H1 (cell line): Measurements from ENCODE around the gene P3H2. TPM values are rescaled to one million over a fixed set of nuclear protein-coding genes. Genes with fewer than 3 reads are reported as not detected.

Experiments
- CTCF ChIA-PET: fragments of 300-600 bp; sonication (Branson Sonifier 250); formaldehyde crosslinking; loops from one replicate; lab custom pipeline; 2021; ENCODE audit not compliant: partially characterized antibody; lab: Charles Lee
- POLR2A ChIA-PET: fragments of 300-600 bp; sonication (Branson Sonifier 250); formaldehyde crosslinking; loops from one replicate; lab custom pipeline; 2021; ENCODE audit warnings: inconsistent platforms; ENCODE audit not compliant: partially characterized antibody; lab: Charles Lee
- DNase-seq, 2 experiments: peaks; one replicate each; pipeline versions ENCODE4 v3.0.0 to v3.0.0-alpha.2; 2010 to 2022; ENCODE audit warnings: low spot score in 2 of 2, low read depth in 1 of 2, mixed read lengths in 1 of 2
- FAIRE-seq: peaks from 2 replicates; lab custom pipeline; 2011; peaks lifted over from hg19 to GRCh38; lab: Jason Lieb, UNC
- H2AFZ ChIP-seq: 2 replicates; pipeline ENCODE4 v1.8.1; 2012; ENCODE audit warnings: low read length, inconsistent platforms
- H2AK5ac ChIP-seq: 2 replicates; pipeline ENCODE4 v1.6.1; 2013; ENCODE audit warnings: low read depth, low read length
- H2BK120ac ChIP-seq: replicated peaks from 2 replicates; pipeline ENCODE3; 2013; ENCODE audit warnings: low read depth, low read length, inconsistent platforms
- H2BK12ac ChIP-seq: 2 replicates; pipeline ENCODE4 v1.6.1; 2013; ENCODE audit warnings: low read depth, low read length
- H2BK15ac ChIP-seq: 2 replicates; pipeline ENCODE4 v1.6.1; 2013; ENCODE audit warnings: low read length
- H2BK20ac ChIP-seq: 2 replicates; pipeline ENCODE4 v1.6.1; 2013; ENCODE audit warnings: low read length
- H2BK5ac ChIP-seq: 2 replicates; pipeline ENCODE4 v1.6.1; 2013; ENCODE audit warnings: low read depth, low read length
- H3K14ac ChIP-seq: 2 replicates; pipeline ENCODE4 v1.6.1; 2013; ENCODE audit warnings: inconsistent platforms; ENCODE audit not compliant: insufficient read length
- H3K18ac ChIP-seq: 2 replicates; pipeline ENCODE4 v1.6.1; 2013; ENCODE audit warnings: low read length; ENCODE audit errors: extremely low read depth
- H3K23ac ChIP-seq: 2 replicates; pipeline ENCODE4 v1.6.1; 2013; ENCODE audit warnings: inconsistent platforms; ENCODE audit not compliant: insufficient read length
- H3K23me2 ChIP-seq: 2 replicates; pipeline ENCODE4 v1.6.1; 2013; ENCODE audit warnings: low read depth, low read length
- H3K27ac ChIP-seq: 2 replicates; pipeline ENCODE4 v1.6.1; 2011; ENCODE audit warnings: low read depth, low read length, inconsistent platforms
- H3K27me3 ChIP-seq, 4 experiments: replicated peaks in 1 of 4; 1 replicate in 1 of 4; 2 replicates in 3 of 4; pipeline versions ENCODE4 v1.6.1 to v1.8.1; 2011 to 2013; ENCODE audit warnings: low read length in 3 of 4, mild to moderate bottlenecking in 3 of 4, inconsistent platforms in 2 of 4, mixed read lengths in 2 of 4, moderate library complexity in 1 of 4; ENCODE audit not compliant: control insufficient read depth in 3 of 4, insufficient read depth in 3 of 4; ENCODE audit errors: extremely low read depth in 1 of 4
- H3K36me3 ChIP-seq, 4 experiments: 2 replicates each; pipeline versions ENCODE4 v1.6.1 to v1.8.1; 2011 to 2013; ENCODE audit warnings: mild to moderate bottlenecking in 4 of 4, low read length in 3 of 4, moderate library complexity in 2 of 4, control low read depth in 1 of 4, inconsistent platforms in 1 of 4; ENCODE audit not compliant: insufficient read depth in 4 of 4, control insufficient read depth in 2 of 4
- H3K4ac ChIP-seq: replicated peaks from 2 replicates; pipeline ENCODE3; 2013; ENCODE audit warnings: low read length, low read depth, mixed read lengths, inconsistent platforms; ENCODE audit not compliant: insufficient read length
- H3K4me1 ChIP-seq, 4 experiments: replicated peaks in 1 of 4; 1 replicate in 1 of 4; 2 replicates in 3 of 4; pipeline versions ENCODE4 v1.6.1 to v1.8.1; 2011 to 2013; ENCODE audit warnings: low read length in 3 of 4, inconsistent platforms in 2 of 4, mixed read lengths in 1 of 4; ENCODE audit not compliant: insufficient read depth in 4 of 4, control insufficient read depth in 3 of 4
- H3K4me2 ChIP-seq, 2 experiments: 2 replicates each; pipeline versions ENCODE4 v1.6.1 to v1.8.1; 2011 to 2013; ENCODE audit warnings: low read depth in 2 of 2, low read length in 2 of 2, control low read depth in 1 of 2, inconsistent platforms in 1 of 2, mild to moderate bottlenecking in 1 of 2; ENCODE audit not compliant: insufficient read depth in 1 of 2
- H3K4me3 ChIP-seq, 4 experiments: fragments of 200-600, 300-600 bp in 1 of 4; sonication (generic), shearing (Covaris generic), sonication (Bioruptor Twin) in 1 of 4; 2 replicates each; pipeline versions ENCODE4 v1.5.1 to v1.8.1; 2011 to 2016; ENCODE audit warnings: low read length in 4 of 4, low read depth in 3 of 4, control low read depth in 2 of 4, inconsistent platforms in 2 of 4, mild to moderate bottlenecking in 2 of 4, mixed read lengths in 1 of 4, moderate library complexity in 1 of 4; ENCODE audit not compliant: insufficient read depth in 2 of 4; ENCODE audit errors: extremely low read depth in 1 of 4
- H3K56ac ChIP-seq: replicated peaks from 2 replicates; pipeline ENCODE3; 2013; ENCODE audit warnings: low read depth, mild to moderate bottlenecking, mixed read lengths, low read length, inconsistent platforms; ENCODE audit not compliant: insufficient read length
- H3K79me1 ChIP-seq: 2 replicates; pipeline ENCODE4 v1.6.1; 2013; ENCODE audit warnings: low read depth, low read length, control low read depth
- H3K79me2 ChIP-seq, 2 experiments: 2 replicates each; pipeline versions ENCODE4 v1.6.1 to v1.8.1; 2012 to 2013; ENCODE audit warnings: low read length in 2 of 2, mild to moderate bottlenecking in 2 of 2, inconsistent platforms in 1 of 2; ENCODE audit not compliant: insufficient read depth in 2 of 2, control insufficient read depth in 1 of 2
- H3K9ac ChIP-seq, 4 experiments: replicated peaks in 1 of 4; 1 replicate in 1 of 4; 2 replicates in 3 of 4; pipeline versions ENCODE4 v1.6.1 to v1.8.1; 2011 to 2013; ENCODE audit warnings: low read depth in 3 of 4, low read length in 3 of 4, control low read depth in 2 of 4, mild to moderate bottlenecking in 2 of 4, moderate library complexity in 2 of 4, inconsistent platforms in 1 of 4; ENCODE audit errors: extremely low read depth in 1 of 4
- H3K9me3 ChIP-seq, 2 experiments: 2 replicates each; pipeline versions ENCODE4 v1.6.1 to v1.8.1; 2012 to 2013; ENCODE audit warnings: mild to moderate bottlenecking in 2 of 2, moderate library complexity in 2 of 2, control low read depth in 1 of 2, inconsistent platforms in 1 of 2, low read depth in 1 of 2, low read length in 1 of 2, mixed read lengths in 1 of 2; ENCODE audit not compliant: insufficient read depth in 2 of 2
- H4K20me1 ChIP-seq, 2 experiments: replicated peaks in 1 of 2; 2 replicates each; pipeline versions ENCODE3 to v1.8.1; 2011 to 2013; ENCODE audit warnings: inconsistent platforms in 2 of 2, low read length in 2 of 2, mild to moderate bottlenecking in 1 of 2; ENCODE audit not compliant: insufficient read depth in 2 of 2, control insufficient read depth in 1 of 2
- H4K5ac ChIP-seq: 2 replicates; pipeline ENCODE4 v1.6.1; 2013; ENCODE audit warnings: low read length, low read depth, mixed read lengths, inconsistent platforms; ENCODE audit not compliant: insufficient read length
- H4K8ac ChIP-seq: 2 replicates; pipeline ENCODE4 v1.8.0; 2013; ENCODE audit warnings: mild to moderate bottlenecking, moderate library complexity, low read length, inconsistent platforms; ENCODE audit not compliant: insufficient read depth; ENCODE audit errors: extremely low read depth
- H4K91ac ChIP-seq: replicated peaks from 2 replicates; pipeline ENCODE3; 2013; ENCODE audit warnings: low read length, mixed read lengths, inconsistent platforms; ENCODE audit not compliant: insufficient read length
- CBX8 ChIP-seq: fragments of 300-800, 300-1000 bp; sonication (generic); IDR thresholded peaks from 2 replicates; pipeline ENCODE4 v1.7.1; 2016; ENCODE audit warnings: low read depth, low read length, borderline replicate concordance
- POLR2AphosphoS5 ChIP-seq: IDR thresholded peaks from 2 replicates; pipeline ENCODE4 v1.6.1; 2011; ENCODE audit warnings: low read depth, low read length
- RAD21 ChIP-seq, 2 experiments: IDR thresholded peaks in 1 of 2; conservative IDR thresholded peaks in 1 of 2; 2 replicates each; pipeline ENCODE4 v1.6.1; 2011; ENCODE audit warnings: low read depth in 2 of 2, low read length in 2 of 2, improper control_type of control experiment in 1 of 2, inconsistent platforms in 1 of 2, mild to moderate bottlenecking in 1 of 2, moderate library complexity in 1 of 2
- RFX5 ChIP-seq: IDR thresholded peaks from 2 replicates; pipeline ENCODE4 v1.6.1; 2011; ENCODE audit warnings: low read depth, low read length, improper control_type of control experiment, borderline replicate concordance
- SUZ12 ChIP-seq: fragments of 200-600 bp; sonication (generic); IDR thresholded peaks from 2 replicates; pipeline ENCODE4 v1.6.1; 2012; ENCODE audit warnings: mild to moderate bottlenecking, inconsistent platforms, low read length, moderate library complexity, mixed read lengths
- WGBS, 2 experiments: shearing (Covaris generic) in 1 of 2; methylation state at CpG; one replicate each; pipeline versions ENCODE4 v1.1.6 to v1.1.7; 2013 to 2015; ENCODE audit warnings: low lambda C conversion rate in 2 of 2, mixed read lengths in 2 of 2, inconsistent platforms in 1 of 2, low coverage in 1 of 2, missing lambda C conversion rate in 1 of 2; ENCODE audit not compliant: insufficient replicate concordance in 2 of 2, insufficient coverage in 1 of 2, insufficient read length in 1 of 2; ENCODE audit errors: extremely low coverage in 1 of 2, missing lambda C conversion rate in 1 of 2; 5-methylcytosine and 5-hydroxymethylcytosine counted together
- polyA plus RNA-seq, 7 experiments: library from polyadenylated mRNA; depleted of rRNA in 3 of 7; stranded (reverse) in 5 of 7; unstranded in 2 of 7; fragments of >200 nt in 5 of 7; fragments of 200-250 nt in 2 of 7; gene quantifications; 1 replicate in 5 of 7; 2 replicates in 1 of 7; 4 replicates in 1 of 7; pipeline versions ENCODE4 v1.2.1 to v1.2.3, GENCODE V29; 2011 to 2013; ENCODE audit warnings: missing spikeins in 2 of 7, mixed read lengths in 2 of 7
- total RNA-seq: library from RNA; stranded (reverse); fragmentation: NEBNext Ultra II Directional; extraction: Animal tissue kit (Norgen Biotek cat#: 25700); gene quantifications from 2 replicates; pipeline ENCODE4 v1.2.1, GENCODE V29; 2021
- TF ChIP-seq, protein P1 (sequence below): IDR thresholded peaks from 2 replicates; pipeline ENCODE4 v1.6.1; 2011; ENCODE audit warnings: low read length, improper control_type of control experiment
- TF ChIP-seq, protein P2 (sequence below): IDR thresholded peaks from 2 replicates; pipeline ENCODE4 v1.6.1; 2012; ENCODE audit warnings: low read length, inconsistent platforms

P3H2 gene
- total and polyA plus RNA-seq, 2 of the 8 experiments (the other 6 are each of a cell fraction or from before 2014, with no cell fraction given): 40.5 to 60.4 TPM

DNA sequence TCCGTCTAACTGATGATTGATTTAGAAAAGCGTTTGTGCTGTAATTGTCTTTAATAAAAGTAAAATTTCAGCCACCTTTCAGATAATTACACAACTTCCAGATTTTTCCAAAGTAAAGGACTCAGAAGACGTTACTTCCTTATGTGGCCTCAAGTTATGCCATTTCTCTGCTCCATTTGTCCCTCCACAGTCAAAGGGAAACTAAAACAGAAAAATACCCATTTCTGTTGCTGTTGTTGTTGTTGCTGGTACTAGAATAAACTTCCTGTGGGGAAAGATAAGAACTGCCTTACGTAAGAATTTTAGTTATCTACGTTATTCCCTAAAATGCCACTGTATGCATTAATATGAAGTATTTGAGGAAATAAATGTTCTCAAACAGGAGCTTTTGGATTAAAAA is 153.9 kb downstream of the P3H2 start:
- Histone ChIP-seq H4K8ac (no peak overlapping the region), H4K20me1 (no peaks in the 10 kb centered on the region), H2BK120ac (no peak overlapping the region), H3K4me3 (no peak overlapping the region), H3K9ac (no peak overlapping the region), H3K9me3 (no peaks in the 10 kb centered on the region), H2BK5ac (no peak overlapping the region), H2BK15ac (no peak overlapping the region), H3K4me1 (peaks cover 0 to 5% (median under 1%) of the 10 kb centered on the region in 4 experiments; a peak in 3 of 7 replicates), H3K18ac (no peak overlapping the region), H3K4me2 (no peak overlapping the region), H3K14ac (no peak overlapping the region), H3K36me3 (peaks cover 0 to 28% (median 18%) of the 10 kb centered on the region in 4 experiments; a peak in 5 of 8 replicates), H3K79me2 (no peaks in the 10 kb centered on the region), H2BK12ac (no peak overlapping the region), H3K27me3 (no peaks in the 10 kb centered on the region), H2AFZ (no peak overlapping the region), H3K23ac (no peak overlapping the region), H3K4ac (no peak overlapping the region), H3K27ac (no peak overlapping the region), H2BK20ac (no peak overlapping the region), H3K56ac (no peak overlapping the region), H4K91ac (no peak overlapping the region), H3K23me2 (no peaks in the 10 kb centered on the region), H4K5ac (no peak overlapping the region), H3K79me1 (no peaks in the 10 kb centered on the region), H2AK5ac (no peak overlapping the region)
- CTCF ChIA-PET: interaction anchor here (0.8 to 5.7 kb wide), 33 partner anchors 9 to 395 kb away, joined by 3 to 27 read pairs (median 5); partner anchors contain the start of genes CLDN1 and P3H2
- FAIRE-seq: no peak
- DNase-seq: no peak
- 70% methylated on average over 5 of the region's 5 CpGs; no CpG with 5 or more reads in 1 of the 2 experiments for WGBS, 2 experiments
- POLR2A ChIA-PET: interaction anchor here (0.8 to 1.4 kb wide), 3 partner anchors 258 to 356 kb away, joined by 3 to 4 read pairs (median 3); partner anchors contain the start of gene CLDN1
- TF ChIP-seq CBX8 (no peak), SUZ12 (no peak), RAD21 (IDR thresholded peaks at IDR 0.05 in 1 of 2, conservative IDR thresholded peaks at IDR 0.05 in 1 of 2; ENCODE audit: low read depth in 2 of 2, low read length in 2 of 2) (no peak), POLR2AphosphoS5 (no peak), RFX5 (no peak)
- TF ChIP-seq, protein P1, sequence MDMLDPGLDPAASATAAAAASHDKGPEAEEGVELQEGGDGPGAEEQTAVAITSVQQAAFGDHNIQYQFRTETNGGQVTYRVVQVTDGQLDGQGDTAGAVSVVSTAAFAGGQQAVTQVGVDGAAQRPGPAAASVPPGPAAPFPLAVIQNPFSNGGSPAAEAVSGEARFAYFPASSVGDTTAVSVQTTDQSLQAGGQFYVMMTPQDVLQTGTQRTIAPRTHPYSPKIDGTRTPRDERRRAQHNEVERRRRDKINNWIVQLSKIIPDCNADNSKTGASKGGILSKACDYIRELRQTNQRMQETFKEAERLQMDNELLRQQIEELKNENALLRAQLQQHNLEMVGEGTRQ: no peak
- TF ChIP-seq, protein P2, sequence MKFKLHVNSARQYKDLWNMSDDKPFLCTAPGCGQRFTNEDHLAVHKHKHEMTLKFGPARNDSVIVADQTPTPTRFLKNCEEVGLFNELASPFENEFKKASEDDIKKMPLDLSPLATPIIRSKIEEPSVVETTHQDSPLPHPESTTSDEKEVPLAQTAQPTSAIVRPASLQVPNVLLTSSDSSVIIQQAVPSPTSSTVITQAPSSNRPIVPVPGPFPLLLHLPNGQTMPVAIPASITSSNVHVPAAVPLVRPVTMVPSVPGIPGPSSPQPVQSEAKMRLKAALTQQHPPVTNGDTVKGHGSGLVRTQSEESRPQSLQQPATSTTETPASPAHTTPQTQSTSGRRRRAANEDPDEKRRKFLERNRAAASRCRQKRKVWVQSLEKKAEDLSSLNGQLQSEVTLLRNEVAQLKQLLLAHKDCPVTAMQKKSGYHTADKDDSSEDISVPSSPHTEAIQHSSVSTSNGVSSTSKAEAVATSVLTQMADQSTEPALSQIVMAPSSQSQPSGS: no peak
